Measurements from ENCODE around the gene PDLIM1.
"Not testable (repeated sequence)": the region's sequence is repeated elsewhere in the genome, so short reads cannot be mapped to it uniquely, and the experiment has no call there.

PDLIM1 gene

GRCh38 chr10:95240811-95241210 lies 50.0 kb downstream of the PDLIM1 start:
- Histone ChIP-seq H3K4me3 (ENCODE audit: low read depth, low read length) (no peak overlapping the region), H3K27me3 (ENCODE audit: control insufficient read depth, insufficient read depth, low read length) (no peaks in the 10 kb centered on the region), H3K79me2 (peaks cover 4% of the 10 kb centered on the region), H3K9ac (no peak overlapping the region), H2AFZ (no peak overlapping the region), H3K36me3 (ENCODE audit: control insufficient read depth, insufficient read depth, low read length) (no peaks in the 10 kb centered on the region), H3K9me3 (ENCODE audit: control insufficient read depth, low read length) (no peaks in the 10 kb centered on the region), H3K4me1 (no peaks in the 10 kb centered on the region), H3K4me2 (ENCODE audit: low read length) (no peak overlapping the region), H3K27ac (no peak overlapping the region)
- no peak for TF ChIP-seq CTCF (IDR thresholded peaks at IDR 0.05)

DNA sequence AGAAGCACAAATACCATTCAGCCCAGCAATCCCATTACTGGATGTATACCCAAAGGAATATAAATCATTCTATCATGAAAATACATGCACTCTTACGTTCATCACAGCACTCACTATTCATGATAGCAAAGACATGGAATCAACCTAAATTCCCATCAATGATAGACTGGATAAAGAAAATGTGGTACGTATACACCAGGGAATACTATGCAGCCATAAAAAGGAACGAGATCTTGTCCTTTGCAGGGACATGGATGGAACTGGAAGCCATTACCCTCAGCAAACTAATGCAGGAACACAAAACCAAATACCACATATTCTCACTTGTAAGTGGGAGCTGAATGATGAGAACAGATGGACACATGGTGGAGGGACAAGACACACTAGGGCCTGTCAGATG lies 50.7 kb downstream of the PDLIM1 start:
- not testable (repeated sequence) for H3K4me3 ChIP-seq (ENCODE audit: low read depth, low read length); H3K27ac ChIP-seq; H3K27me3 ChIP-seq (ENCODE audit: control insufficient read depth, insufficient read depth, low read length); H3K9ac ChIP-seq; H3K4me2 ChIP-seq (ENCODE audit: low read length); H3K4me1 ChIP-seq; H3K79me2 ChIP-seq; H3K36me3 ChIP-seq (ENCODE audit: control insufficient read depth, insufficient read depth, low read length); H3K9me3 ChIP-seq (ENCODE audit: control insufficient read depth, low read length); H2AFZ ChIP-seq

DNA sequence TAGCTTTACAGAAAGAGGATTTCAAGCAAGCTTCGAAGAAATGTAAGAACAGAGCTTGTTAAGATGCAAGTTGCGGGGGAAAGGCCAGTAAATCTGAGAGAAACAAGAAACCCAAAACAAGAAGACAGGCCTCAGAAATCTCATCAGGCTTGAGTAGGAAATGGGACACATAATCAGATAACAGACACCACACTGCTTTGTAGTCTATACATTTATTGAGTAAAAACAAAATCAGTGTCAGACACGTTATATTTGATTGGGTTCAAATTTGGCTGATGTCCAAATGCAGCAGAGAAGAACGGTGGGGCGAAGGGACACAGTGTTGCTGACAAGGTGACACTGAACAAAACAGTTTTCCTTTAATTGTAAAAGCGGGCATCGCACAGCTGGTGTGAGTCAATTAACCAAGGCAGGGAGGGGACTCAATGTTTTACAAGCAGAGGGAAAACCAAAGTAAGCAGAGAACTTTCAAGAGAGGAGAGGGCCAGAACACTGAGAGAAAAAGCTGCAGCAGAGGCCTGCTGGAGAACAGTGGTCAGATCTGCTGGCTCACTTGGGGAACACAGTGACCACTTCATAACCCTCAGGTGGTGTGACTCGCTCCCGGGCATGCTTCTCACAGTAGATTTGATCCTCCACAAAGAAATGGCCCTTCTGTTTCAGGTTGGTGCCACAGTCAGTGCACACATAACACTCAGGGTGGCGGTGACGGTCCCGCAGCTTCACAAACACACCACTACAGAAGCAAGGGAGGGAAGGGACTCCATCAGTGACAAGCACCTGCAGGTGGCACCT lies 53.2 kb downstream of the PDLIM1 start:
- no peak overlapping the region for H2AFZ ChIP-seq
- no peak overlapping the region for H3K9ac ChIP-seq
- H3K79me2 ChIP-seq: peaks cover under 1% of the 10 kb centered on the region
- no peak overlapping the region for H3K27ac ChIP-seq
- peaks cover 6% of the 10 kb centered on the region for H3K4me1 ChIP-seq
- H3K27me3 ChIP-seq (ENCODE audit: control insufficient read depth, insufficient read depth, low read length): no peaks in the 10 kb centered on the region
- H3K9me3 ChIP-seq (ENCODE audit: control insufficient read depth, low read length): no peaks in the 10 kb centered on the region
- H3K4me2 ChIP-seq (ENCODE audit: low read length): no peak overlapping the region
- TF ChIP-seq CTCF (IDR thresholded peaks at IDR 0.05): no peak
- H3K4me3 ChIP-seq (ENCODE audit: low read depth, low read length): no peak overlapping the region
- no peaks in the 10 kb centered on the region for H3K36me3 ChIP-seq (ENCODE audit: control insufficient read depth, insufficient read depth, low read length)

- no peak overlapping the region for H3K4me2 ChIP-seq (ENCODE audit: low read length)
- H3K79me2 ChIP-seq: no peaks in the 10 kb centered on the region
- no peak overlapping the region for H3K4me3 ChIP-seq (ENCODE audit: low read depth, low read length)
- no peaks in the 10 kb centered on the region for H3K27me3 ChIP-seq (ENCODE audit: control insufficient read depth, insufficient read depth, low read length)
- H3K27ac ChIP-seq: no peak overlapping the region
- no peak overlapping the region for H3K9ac ChIP-seq
- no peaks in the 10 kb centered on the region for H3K9me3 ChIP-seq (ENCODE audit: control insufficient read depth, low read length)
- TF ChIP-seq CTCF (IDR thresholded peaks at IDR 0.05): no peak
- H2AFZ ChIP-seq: no peak overlapping the region
- H3K4me1 ChIP-seq: peaks cover 6% of the 10 kb centered on the region
- H3K36me3 ChIP-seq (ENCODE audit: control insufficient read depth, insufficient read depth, low read length): no peaks in the 10 kb centered on the region
These were observed 54.5 kb downstream of the PDLIM1 start for GRCh38 chr10:95236068-95236903.

GRCh38 chr10:95235676-95236067 lies 55.1 kb downstream of the PDLIM1 start:
- H3K36me3 ChIP-seq (ENCODE audit: control insufficient read depth, insufficient read depth, low read length): no peaks in the 10 kb centered on the region
- H3K9me3 ChIP-seq (ENCODE audit: control insufficient read depth, low read length): no peaks in the 10 kb centered on the region
- no peaks in the 10 kb centered on the region for H3K79me2 ChIP-seq
- no peak overlapping the region for H3K27ac ChIP-seq
- H3K4me1 ChIP-seq: peaks cover 6% of the 10 kb centered on the region
- no peak overlapping the region for H2AFZ ChIP-seq
- no peak for TF ChIP-seq CTCF (IDR thresholded peaks at IDR 0.05)
- H3K9ac ChIP-seq: no peak overlapping the region
- H3K4me3 ChIP-seq (ENCODE audit: low read depth, low read length): no peak overlapping the region
- H3K4me2 ChIP-seq (ENCODE audit: low read length): no peak overlapping the region
- no peaks in the 10 kb centered on the region for H3K27me3 ChIP-seq (ENCODE audit: control insufficient read depth, insufficient read depth, low read length)

All from parathyroid adenoma (tissue), 2 donors.